Activated T-cell treated with anti-CD3 and anti-CD28 coated beads, Interleukin-2, amount 50 U/mL, for 4 hours (primary cell): Measurements from ENCODE around the gene CDKN1A. TPM values are rescaled to one million over a fixed set of nuclear protein-coding genes. Genes with fewer than 3 reads are reported as not detected.
A peak's percentile ranks its signal among the peaks of the same experiment; 100 is the strongest.

Experiments used
- ATAC-seq, 2 donors: fragments of 200-7000 bp; cut with Tn5 transposase; one replicate each; pipeline ENCODE4 v1.10.0; 2021
- DNase-seq: peaks from one replicate; pipeline ENCODE4 v3.0.0-alpha.2; 2020
- H3K27me3 Mint-ChIP-seq: one replicate; pipeline ENCODE4 v1.8.0; 2021; ENCODE audit warnings: low read depth, mixed read lengths
- H3K36me3 Mint-ChIP-seq: one replicate; pipeline ENCODE4 v1.8.0; 2022; ENCODE audit warnings: mixed read lengths; ENCODE audit not compliant: insufficient read depth
- H3K4me1 Mint-ChIP-seq: one replicate; pipeline ENCODE4 v1.8.0; 2021; ENCODE audit warnings: low read depth, mixed read lengths
- H3K4me3 Mint-ChIP-seq: one replicate; pipeline ENCODE4 v1.8.0; 2021; ENCODE audit warnings: mild to moderate bottlenecking, moderate library complexity, mixed read lengths
- H3K9me3 Mint-ChIP-seq: one replicate; pipeline ENCODE4 v1.8.0; 2021; ENCODE audit warnings: mixed read lengths
- total RNA-seq, 3 donors: library from RNA; stranded (reverse); gene quantifications; one replicate each; pipeline ENCODE4 v1.2.1, GENCODE V29; 2021

CDKN1A gene
- total RNA-seq, result 10 to 100 TPM; 23.2 to 42.0 (median 28.3) TPM

DNA sequence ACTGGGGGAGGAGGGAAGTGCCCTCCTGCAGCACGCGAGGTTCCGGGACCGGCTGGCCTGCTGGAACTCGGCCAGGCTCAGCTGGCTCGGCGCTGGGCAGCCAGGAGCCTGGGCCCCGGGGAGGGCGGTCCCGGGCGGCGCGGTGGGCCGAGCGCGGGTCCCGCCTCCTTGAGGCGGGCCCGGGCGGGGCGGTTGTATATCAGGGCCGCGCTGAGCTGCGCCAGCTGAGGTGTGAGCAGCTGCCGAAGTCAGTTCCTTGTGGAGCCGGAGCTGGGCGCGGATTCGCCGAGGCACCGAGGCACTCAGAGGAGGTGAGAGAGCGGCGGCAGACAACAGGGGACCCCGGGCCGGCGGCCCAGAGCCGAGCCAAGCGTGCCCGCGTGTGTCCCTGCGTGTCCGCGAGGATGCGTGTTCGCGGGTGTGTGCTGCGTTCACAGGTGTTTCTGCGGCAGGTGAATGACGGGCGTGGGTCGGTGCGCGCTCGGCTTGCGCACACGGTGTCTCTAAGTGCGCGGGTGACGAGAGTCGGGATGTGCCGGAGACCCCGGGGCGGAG, at the start of gene CDKN1A:
TSS of gene CDKN1A (plus strand) at position 227 of the 555 bp plus-strand sequence. CDS start 5,388 bp downstream, outside the sequence.
- peaks cover 45% of the 10 kb centered on the region for H3K4me1 Mint-ChIP-seq

GRCh38 chr6:36629784-36630183, 48.7 kb upstream of the CDKN1A start:
- no peaks in the 10 kb centered on the region for H3K9me3 Mint-ChIP-seq
- H3K27me3 Mint-ChIP-seq, result no peaks in the 10 kb centered on the region
- peaks cover 3% of the 10 kb centered on the region for H3K4me1 Mint-ChIP-seq
- no peak overlapping the region for H3K4me3 Mint-ChIP-seq
- H3K36me3 Mint-ChIP-seq, result no peaks in the 10 kb centered on the region
- no peak for ATAC-seq
- no peak for DNase-seq

More for the DNA sequence above, at the start of gene CDKN1A:
- ATAC-seq, result peak; percentile 65 to 72
- peak; percentile 72 for DNase-seq
- no peaks in the 10 kb centered on the region for H3K9me3 Mint-ChIP-seq
- peak within 1 kb of the TSS; percentile 93 for H3K4me3 Mint-ChIP-seq
- peaks cover 1% of the 10 kb centered on the region for H3K36me3 Mint-ChIP-seq
- no peaks in the 10 kb centered on the region for H3K27me3 Mint-ChIP-seq

DNA sequence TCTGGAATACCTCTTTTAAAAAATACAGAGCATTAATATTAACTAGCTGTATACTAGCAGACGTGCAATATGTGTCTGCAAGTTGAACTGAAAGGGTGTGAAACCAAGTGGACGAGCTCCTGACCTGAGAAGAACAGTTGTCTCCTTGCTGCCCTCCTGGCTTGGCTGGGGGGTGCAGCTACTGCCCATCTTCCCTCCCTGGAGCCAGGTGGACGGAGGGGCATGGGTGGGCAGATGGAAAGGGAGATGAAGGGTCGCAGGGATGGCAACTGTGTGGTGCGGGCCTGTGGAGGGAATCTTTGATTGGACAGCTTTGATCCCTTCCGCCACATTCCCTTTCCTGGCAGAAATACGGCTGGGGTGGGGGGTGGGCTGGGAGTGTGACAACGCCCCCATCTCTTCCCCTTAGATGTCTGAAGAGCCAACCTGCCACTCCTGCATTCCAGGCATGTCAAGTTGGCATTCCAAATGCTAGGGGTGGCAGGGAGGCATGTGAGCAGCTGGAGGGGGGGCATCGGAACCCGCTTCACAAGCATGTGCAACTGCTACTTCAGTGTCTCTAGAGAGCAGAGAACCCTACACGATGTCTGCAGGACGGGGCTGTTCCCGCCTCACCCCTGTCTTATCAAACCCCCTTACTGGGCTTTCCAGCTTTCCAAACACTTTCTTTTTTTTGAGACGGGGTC, 47.0 kb upstream of the CDKN1A start:
- no peaks in the 10 kb centered on the region for H3K9me3 Mint-ChIP-seq
- H3K27me3 Mint-ChIP-seq, result no peaks in the 10 kb centered on the region
- H3K4me3 Mint-ChIP-seq, result no peak overlapping the region
- ATAC-seq (no peak), DNase-seq (no peak)
- H3K36me3 Mint-ChIP-seq, result no peaks in the 10 kb centered on the region
- peaks cover 3% of the 10 kb centered on the region for H3K4me1 Mint-ChIP-seq

- no peaks in the 10 kb centered on the region for H3K4me1 Mint-ChIP-seq
- ATAC-seq, result no peak
- no peak overlapping the region for H3K4me3 Mint-ChIP-seq
- no peaks in the 10 kb centered on the region for H3K27me3 Mint-ChIP-seq
- no peaks in the 10 kb centered on the region for H3K9me3 Mint-ChIP-seq
- DNase-seq, result no peak
- no peaks in the 10 kb centered on the region for H3K36me3 Mint-ChIP-seq
Measured at GRCh38 chr6:36633370-36633769, 45.1 kb upstream of the CDKN1A start.

- ATAC-seq (no peak), DNase-seq (no peak)
- no peaks in the 10 kb centered on the region for H3K4me1 Mint-ChIP-seq
- H3K4me3 Mint-ChIP-seq, result no peak overlapping the region
- no peaks in the 10 kb centered on the region for H3K36me3 Mint-ChIP-seq
- H3K27me3 Mint-ChIP-seq, result no peaks in the 10 kb centered on the region
- no peaks in the 10 kb centered on the region for H3K9me3 Mint-ChIP-seq
Measured at GRCh38 chr6:36633915-36634314, 44.6 kb upstream of the CDKN1A start.

- Mint-ChIP-seq H3K4me1 (no peaks in the 10 kb centered on the region), H3K36me3 (no peaks in the 10 kb centered on the region), H3K4me3 (no peak overlapping the region), H3K9me3 (no peaks in the 10 kb centered on the region), H3K27me3 (no peaks in the 10 kb centered on the region)
- DNase-seq (no peak), ATAC-seq (no peak)
Measured at GRCh38 chr6:36634317-36635108, 44.0 kb upstream of the CDKN1A start.

GRCh38 chr6:36636283-36636682, 42.2 kb upstream of the CDKN1A start:
- ATAC-seq, result no peak
- Mint-ChIP-seq H3K36me3 (no peaks in the 10 kb centered on the region), H3K4me1 (no peaks in the 10 kb centered on the region), H3K9me3 (no peaks in the 10 kb centered on the region), H3K27me3 (no peaks in the 10 kb centered on the region), H3K4me3 (no peak overlapping the region)
- no peak for DNase-seq

DNA sequence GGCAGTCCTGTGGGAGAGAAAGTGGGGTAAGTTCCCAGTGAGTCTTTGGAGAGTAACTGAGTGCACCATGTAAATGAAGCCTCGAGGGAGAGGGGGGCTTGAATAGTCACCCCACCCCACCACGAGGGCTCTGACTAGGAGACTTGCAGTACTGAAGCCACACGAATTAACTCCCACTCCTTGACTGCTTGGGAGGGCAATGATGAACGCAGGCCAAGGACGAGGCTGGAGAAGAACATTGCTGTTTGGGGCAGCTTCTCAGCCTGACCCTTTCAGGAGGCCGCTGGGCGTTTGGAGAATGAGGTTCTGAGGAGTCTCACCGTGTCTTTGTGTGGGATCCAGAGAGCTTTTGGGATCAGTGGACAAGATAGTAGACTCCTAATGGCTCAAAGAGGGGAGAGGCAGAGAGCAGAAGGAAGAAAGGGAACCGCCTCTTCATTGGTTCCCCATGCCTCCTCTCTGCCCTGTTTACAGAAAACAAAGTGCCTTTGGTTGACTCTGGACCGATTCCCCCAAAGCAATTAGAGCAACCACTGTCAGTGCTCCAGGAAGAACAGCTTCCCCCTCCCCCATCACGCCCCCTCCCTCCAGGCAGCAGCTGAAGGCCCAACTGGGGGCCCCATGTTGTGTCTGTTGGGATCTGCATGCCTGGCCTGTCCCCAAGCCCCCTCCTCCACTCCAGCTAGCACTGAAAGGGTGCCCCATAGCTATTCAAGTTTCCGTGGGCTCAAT, 41.7 kb upstream of the CDKN1A start:
- Mint-ChIP-seq H3K4me3 (no peak overlapping the region), H3K9me3 (no peaks in the 10 kb centered on the region), H3K4me1 (no peaks in the 10 kb centered on the region), H3K27me3 (no peaks in the 10 kb centered on the region), H3K36me3 (no peaks in the 10 kb centered on the region)
- ATAC-seq (no peak), DNase-seq (no peak)

DNA sequence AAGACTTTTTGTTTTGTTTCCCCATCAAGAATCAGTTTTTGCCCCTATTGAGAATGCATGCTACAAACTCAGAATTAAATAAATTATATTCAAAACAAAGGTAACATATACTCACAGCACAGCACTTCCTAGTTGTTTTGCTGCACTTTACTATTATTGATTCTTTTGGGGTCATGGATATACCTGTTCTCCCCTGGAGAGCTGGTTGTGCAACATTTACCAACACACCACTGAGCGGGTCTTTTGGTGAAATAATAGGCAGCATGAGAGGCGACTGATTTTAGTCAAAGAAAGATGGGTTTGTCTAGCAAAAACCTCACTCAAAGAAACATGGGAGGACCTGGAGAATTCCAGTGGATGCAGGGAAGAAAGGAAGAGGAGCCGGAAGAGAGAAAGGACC, 39.9 kb upstream of the CDKN1A start:
- Mint-ChIP-seq H3K36me3 (no peaks in the 10 kb centered on the region), H3K27me3 (no peaks in the 10 kb centered on the region), H3K9me3 (no peaks in the 10 kb centered on the region), H3K4me3 (no peak overlapping the region), H3K4me1 (no peaks in the 10 kb centered on the region)
- ATAC-seq, result no peak
- DNase-seq, result no peak

DNA sequence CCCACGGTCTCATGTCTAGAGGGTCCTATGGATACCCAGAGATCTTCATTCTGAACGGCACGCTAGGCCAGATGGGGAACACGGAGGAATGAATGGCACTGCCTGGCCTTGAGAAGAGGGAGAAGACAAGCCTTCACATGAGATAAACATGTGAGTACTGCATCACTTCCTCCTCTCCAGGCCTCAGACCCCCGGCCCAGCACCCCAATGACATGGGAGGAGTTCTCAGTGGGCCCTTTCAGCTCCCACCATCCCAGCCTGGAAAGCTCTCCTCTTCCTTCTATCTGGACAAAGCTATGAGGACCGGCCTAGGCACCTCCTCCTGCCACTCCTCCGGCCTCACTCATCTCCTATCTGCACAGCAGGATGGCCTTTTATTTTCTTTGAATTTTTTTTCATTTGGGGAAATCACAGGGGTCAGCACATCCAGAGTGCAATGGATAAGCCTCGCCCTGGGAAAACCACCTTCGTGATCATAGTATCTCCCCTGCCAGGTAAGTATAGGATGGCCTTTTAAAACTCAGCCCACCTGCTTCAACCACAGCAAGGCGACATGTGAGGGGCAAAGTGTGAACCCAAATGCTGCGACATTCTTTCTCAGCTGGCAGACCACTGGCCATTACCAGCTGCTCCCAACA, 39.2 kb upstream of the CDKN1A start:
- H3K27me3 Mint-ChIP-seq, result peaks cover 1% of the 10 kb centered on the region
- ATAC-seq, result no peak
- H3K4me1 Mint-ChIP-seq, result no peaks in the 10 kb centered on the region
- H3K36me3 Mint-ChIP-seq, result no peaks in the 10 kb centered on the region
- no peaks in the 10 kb centered on the region for H3K9me3 Mint-ChIP-seq
- H3K4me3 Mint-ChIP-seq, result no peak overlapping the region
- no peak for DNase-seq

DNA sequence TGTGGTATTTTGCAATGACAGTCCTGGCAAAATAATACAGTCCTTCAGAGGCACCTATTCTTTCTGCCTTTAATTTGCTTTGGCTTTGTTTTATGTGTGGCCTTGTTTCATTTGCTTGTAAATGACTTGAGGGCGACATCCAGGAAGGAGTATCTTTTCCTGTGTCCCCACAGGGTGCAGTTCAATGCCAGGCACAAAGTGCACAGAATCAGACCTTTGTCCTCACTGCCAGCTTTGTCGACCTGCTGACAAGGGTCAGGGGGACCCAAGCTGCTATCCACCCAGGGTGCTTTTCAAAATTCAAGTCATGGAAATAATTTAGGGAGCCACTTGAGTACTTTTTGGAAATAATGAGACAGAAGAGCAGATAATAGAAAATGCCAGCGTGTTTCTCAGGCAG, 37.0 kb upstream of the CDKN1A start:
- Mint-ChIP-seq H3K36me3 (no peaks in the 10 kb centered on the region), H3K4me1 (no peaks in the 10 kb centered on the region), H3K27me3 (peaks cover 1% of the 10 kb centered on the region), H3K4me3 (no peak overlapping the region), H3K9me3 (no peaks in the 10 kb centered on the region)
- DNase-seq (no peak), ATAC-seq (no peak)

DNA sequence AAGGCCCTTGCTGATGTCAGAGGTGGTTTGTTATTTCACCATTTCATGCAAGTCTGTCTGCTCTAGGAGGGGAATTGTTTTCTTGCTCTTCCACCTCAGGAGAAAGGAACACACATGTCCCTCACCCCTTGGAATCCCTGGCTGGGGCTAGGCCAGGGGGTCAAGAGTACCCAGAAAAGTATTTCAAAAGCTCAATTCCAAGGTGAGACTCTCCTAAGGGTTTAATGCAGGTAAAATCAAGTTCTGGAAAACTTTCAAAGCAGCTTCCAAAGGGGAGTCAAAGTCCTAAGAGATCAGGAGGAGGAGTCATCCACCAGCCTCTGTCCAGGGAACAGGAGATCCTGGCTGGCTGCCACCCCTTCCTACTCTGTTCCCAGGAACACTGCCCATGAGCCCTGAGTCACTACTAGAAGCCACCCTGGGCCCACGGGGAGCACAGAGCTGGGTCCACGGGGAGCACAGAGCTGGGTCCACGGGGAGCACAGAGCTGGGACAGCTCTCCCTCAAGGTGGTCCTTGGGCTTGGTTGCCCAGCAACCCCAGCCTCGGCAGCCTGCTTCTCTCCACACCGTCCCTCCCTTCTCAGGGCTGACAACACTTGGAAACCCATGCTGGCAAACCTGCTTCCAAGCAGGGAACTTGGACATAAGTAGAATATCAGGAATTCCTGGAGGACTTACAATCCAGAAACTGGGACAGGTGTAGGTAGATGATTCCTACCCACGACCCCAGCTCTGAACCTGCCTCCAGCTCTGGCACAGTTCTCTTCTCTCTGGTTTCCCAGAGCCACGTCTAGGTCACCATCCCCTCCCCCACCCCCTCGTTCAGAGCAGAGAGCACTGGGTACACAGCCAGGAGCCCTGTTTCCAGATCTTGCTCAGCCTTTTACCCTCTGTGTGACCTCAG, 35.3 kb upstream of the CDKN1A start:
- ATAC-seq, result no peak

DNA sequence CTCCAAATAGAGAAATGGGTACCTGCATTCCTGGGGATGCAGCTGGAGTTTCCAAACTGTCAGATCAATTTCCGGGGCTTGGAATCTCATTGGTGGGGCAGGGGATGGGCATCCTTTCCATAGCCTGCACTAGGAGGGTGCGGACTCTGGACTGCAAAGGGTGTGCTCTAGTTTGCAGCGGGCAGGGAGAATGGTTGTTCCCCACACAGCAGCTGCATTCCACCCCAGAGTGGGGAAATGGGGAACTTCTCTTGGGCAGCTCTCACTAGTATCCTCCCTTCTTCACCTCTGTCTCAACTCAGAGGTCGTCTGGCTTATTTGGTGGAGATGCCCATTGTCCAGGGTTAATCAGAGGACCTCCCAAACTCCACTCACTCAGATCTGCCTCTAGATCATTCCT, 34.5 kb upstream of the CDKN1A start:
- Mint-ChIP-seq H3K9me3 (no peaks in the 10 kb centered on the region), H3K4me1 (no peaks in the 10 kb centered on the region)

More for the DNA sequence above, 35.3 kb upstream of the CDKN1A start:
- DNase-seq, result no peak
- Mint-ChIP-seq H3K9me3 (no peaks in the 10 kb centered on the region), H3K4me1 (no peaks in the 10 kb centered on the region), H3K27me3 (peaks cover 1% of the 10 kb centered on the region), H3K36me3 (no peaks in the 10 kb centered on the region), H3K4me3 (no peak overlapping the region)

More for the DNA sequence above, 34.5 kb upstream of the CDKN1A start:
- Mint-ChIP-seq H3K4me3 (no peak overlapping the region), H3K36me3 (no peaks in the 10 kb centered on the region), H3K27me3 (peaks cover 3% of the 10 kb centered on the region)
- DNase-seq, result no peak
- ATAC-seq, result no peak
